ENCODE measurements around the gene ZNF700.
"Not testable (repeated sequence)": the region's sequence is repeated elsewhere in the genome, so short reads cannot be mapped to it uniquely, and the experiment has no call there.

Gene ZNF700

DNA sequence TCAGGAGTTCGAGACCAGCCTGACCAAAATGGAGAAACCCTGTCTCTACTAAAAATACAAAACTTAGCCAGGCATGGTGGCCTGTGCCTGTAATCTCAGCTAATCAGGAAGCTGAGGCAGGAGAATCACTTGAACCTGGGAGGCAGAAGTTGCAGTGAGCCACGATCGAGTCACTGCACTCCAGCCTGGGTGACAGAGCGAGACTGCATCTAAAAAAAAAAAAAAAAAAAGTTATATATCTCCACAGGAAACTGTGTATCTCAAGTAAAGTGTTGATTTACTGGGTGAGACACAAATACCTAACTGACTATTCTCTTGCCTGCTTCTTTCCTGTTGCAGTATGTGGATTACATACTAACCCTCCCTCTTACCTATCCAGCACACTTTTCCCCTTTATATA is 67.0 kb downstream of the ZNF700 start:
- DNase-seq = not testable (repeated sequence)

DNA sequence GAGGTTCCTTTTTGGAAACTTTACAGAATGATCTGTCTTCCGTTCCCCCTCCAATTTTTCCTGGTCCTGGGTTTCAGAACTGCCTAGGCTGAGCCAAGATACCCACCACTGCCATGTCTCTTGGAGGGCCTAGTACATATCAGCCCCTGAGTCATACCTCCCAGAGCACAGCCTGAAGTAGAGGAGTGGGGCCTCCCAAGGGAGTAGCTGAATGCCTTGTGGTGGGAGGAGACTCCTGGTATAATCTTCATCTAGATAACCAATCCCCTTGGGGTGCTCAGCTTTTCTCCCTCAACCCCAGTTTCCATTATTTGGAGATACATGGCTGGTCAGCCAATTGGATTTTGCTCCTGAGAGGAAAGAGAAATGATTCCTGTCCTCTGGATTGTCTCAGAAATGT is 70.3 kb downstream of the ZNF700 start:
- DNase-seq = no peak

Data from NCI-H1105 (cell line).